ENCODE results near the gene SYF2. TPM values are rescaled to one million over a fixed set of nuclear protein-coding genes. Genes with fewer than 3 reads are reported as not detected.
A peak's percentile ranks its signal among the peaks of the same experiment; 100 is the strongest.

The SYF2 gene
- total and polyA plus RNA-seq, 2 donors (not counting 1 experiment from before 2014, with no cell fraction given) = 21.9 to 67.3 TPM

GRCh38 chr1:25247024-25247828 is 14.9 kb upstream of the SYF2 start, which contains the start of gene RSRP1:
Gene RSRP1, minus strand, starts transcription at chr1:25247454. Its CDS starts 491 bp downstream, at chr1:25246963.
- Mint-ChIP-seq H3K4me1 (peaks cover 44% of the 10 kb centered on the region), H3K9me3 (ENCODE audit: insufficient read depth) (no peaks in the 10 kb centered on the region), H3K27me3 (no peaks in the 10 kb centered on the region), H3K27ac (peak within 1 kb of the TSS; percentile 100), H3K4me3 (peak within 1 kb of the TSS; percentile 99)
- Histone ChIP-seq H3K36me3 (replicated peaks in 1 of 2; ENCODE audit: control extremely low read depth in 1 of 2, control insufficient read depth in 1 of 2, extremely low read depth in 1 of 2, insufficient read depth in 2 of 2, low read length in 1 of 2) (peaks cover 9 to 42% of the 10 kb centered on the region in 2 experiments), H3K27me3 (replicated peaks in 1 of 4; ENCODE audit: control extremely low read depth in 1 of 4, control insufficient read depth in 3 of 4, insufficient read depth in 4 of 4, low read length in 3 of 4) (no peaks in the 10 kb centered on the region), H3K4me1 (ENCODE audit: control insufficient read depth in 2 of 2, insufficient read depth in 2 of 2, low read length in 2 of 2) (peaks cover 25 to 26% of the 10 kb centered on the region in 2 donors), H3K4me3 (ENCODE audit: control extremely low read depth in 1 of 5, extremely low read depth in 1 of 5, insufficient read depth in 1 of 5, low read depth in 2 of 5, low read length in 4 of 5) (peak within 1 kb of the TSS; percentile 91 to 99 (median 96)), H3K4me2 (replicated peaks; ENCODE audit: low read depth, low read length, poor library complexity, severe bottlenecking) (peak within 1 kb of the TSS; percentile 82), H3K9ac (ENCODE audit: low read length) (peak within 1 kb of the TSS; percentile 98), H4K20me1 (ENCODE audit: control insufficient read depth, insufficient read depth, low read length, poor library complexity, severe bottlenecking) (peaks cover 37% of the 10 kb centered on the region), H3K27ac (ENCODE audit: low read length in 2 of 2) (peak within 1 kb of the TSS; percentile 97 to 99), H2AFZ (ENCODE audit: insufficient read depth, low read depth, low read length, poor library complexity, severe bottlenecking) (peak within 1 kb of the TSS; percentile 76), H3K79me2 (ENCODE audit: control insufficient read depth, insufficient read depth, low read length) (peaks cover 32% of the 10 kb centered on the region), H3K9me3 (ENCODE audit: control extremely low read depth in 1 of 3, control insufficient read depth in 2 of 3, insufficient read depth in 1 of 3, low read length in 2 of 3) (no peaks in the 10 kb centered on the region)
- WGBS (ENCODE audit: insufficient coverage) = under 1% methylated on average over 76 of the region's 79 CpGs
- TF ChIP-seq CTCF (IDR thresholded peaks at IDR 0.05) (no peak), EZH2 (IDR thresholded peaks at IDR 0.05; ENCODE audit: borderline replicate concordance, insufficient read depth, low read depth, low read length, poor library complexity, severe bottlenecking) (no peak)
- CTCF ChIA-PET = interaction anchor here (1.3 kb wide), 1 partner anchor 15 kb away, joined by 10 read pairs; the partner anchor contains the start of gene SYF2
- POLR2A ChIA-PET = interaction anchor here (0.5 to 1.5 kb wide), 7 partner anchors 15 to 573 kb away, joined by 3 to 16 read pairs (median 4); partner anchors contain the start of genes MTFR1L, RUNX3 and SYF2
- intact Hi-C loops (cut with micrococcal nuclease) = loop anchor here (1.0 to 10.0 kb wide), 8 partner anchors 8 to 604 kb away; partner anchors contain the start of genes MAN1C1, MTFR1L, SRRM1 and SYF2
- ATAC-seq (ENCODE audit: low read depth) = peak; percentile 86
- peak; percentile 99 for DNase-seq
